ENCODE results near the gene SWSAP1. TPM values are rescaled to one million over a fixed set of nuclear protein-coding genes. Genes with fewer than 3 reads are reported as not detected.
"Not testable (repeated sequence)": the region's sequence is repeated elsewhere in the genome, so short reads cannot be mapped to it uniquely, and the experiment has no call there.

Gene SWSAP1
- total RNA-seq = 1 to 10 TPM; 2.6 to 2.9 TPM
- 3.2 to 4.8 reads per million in 2 donors for total RNA-seq

GRCh38 chr19:11374433-11375142, at the start of gene SWSAP1:
Gene SWSAP1 (plus strand): TSS chr19:11374666. CDS start chr19:11374681, 15 bp downstream.
- H3K4me1 Mint-ChIP-seq = peaks cover 22% of the 10 kb centered on the region
- ATAC-seq = peak; percentile 91
- no peak within 1 kb of the TSS for H3K4me3 Mint-ChIP-seq

GRCh38 chr19:11324748-11325389, 49.6 kb upstream of the SWSAP1 start:
- H3K4me1 Mint-ChIP-seq = peaks cover 10% of the 10 kb centered on the region
- H3K9me3 ChIP-seq (ENCODE audit: control insufficient read depth, low read length, poor library complexity, severe bottlenecking) = no peaks in the 10 kb centered on the region
- H3K36me3 Mint-ChIP-seq (ENCODE audit: low read depth) = no peaks in the 10 kb centered on the region
- H3K27me3 Mint-ChIP-seq = peaks cover 14% of the 10 kb centered on the region
- DNase-seq = no peak
- no peak overlapping the region for H3K4me3 Mint-ChIP-seq
- ATAC-seq = no peak
- peak overlapping the region; percentile 24 for H3K27ac Mint-ChIP-seq

More at GRCh38 chr19:11374433-11375142, at the start of gene SWSAP1:
- H3K9me3 ChIP-seq (ENCODE audit: control insufficient read depth, low read length, poor library complexity, severe bottlenecking) = no peaks in the 10 kb centered on the region
- H3K27ac Mint-ChIP-seq = no peak within 1 kb of the TSS
- no peaks in the 10 kb centered on the region for H3K27me3 Mint-ChIP-seq
- H3K36me3 Mint-ChIP-seq (ENCODE audit: low read depth) = peaks cover 7% of the 10 kb centered on the region
- DNase-seq = peak; percentile 90 to 95 (median 93)

- H3K9me3 ChIP-seq (ENCODE audit: control insufficient read depth, low read length, poor library complexity, severe bottlenecking) = no peaks in the 10 kb centered on the region
- Mint-ChIP-seq H3K36me3 (ENCODE audit: low read depth) (no peaks in the 10 kb centered on the region), H3K4me1 (peaks cover 10% of the 10 kb centered on the region), H3K27me3 (peaks cover 11% of the 10 kb centered on the region), H3K4me3 (no peak overlapping the region), H3K27ac (peak overlapping the region; percentile 8)
- ATAC-seq (no peak), DNase-seq (no peak)
These were observed 48.9 kb upstream of the SWSAP1 start for GRCh38 chr19:11325544-11325943.

- Mint-ChIP-seq H3K4me3 (no peak overlapping the region), H3K27ac (no peak overlapping the region), H3K27me3 (no peaks in the 10 kb centered on the region), H3K36me3 (ENCODE audit: low read depth) (peaks cover 5% of the 10 kb centered on the region), H3K4me1 (peaks cover 2% of the 10 kb centered on the region)
- no peak for DNase-seq
- no peaks in the 10 kb centered on the region for H3K9me3 ChIP-seq (ENCODE audit: control insufficient read depth, low read length, poor library complexity, severe bottlenecking)
- no peak for ATAC-seq
These were observed 44.3 kb upstream of the SWSAP1 start for GRCh38 chr19:11330127-11330526.

GRCh38 chr19:11331502-11331901, 43.0 kb upstream of the SWSAP1 start:
- Mint-ChIP-seq H3K4me3 (peak overlapping the region; percentile 12), H3K27ac (no peak overlapping the region), H3K4me1 (peaks cover 2% of the 10 kb centered on the region), H3K27me3 (no peaks in the 10 kb centered on the region), H3K36me3 (ENCODE audit: low read depth) (peaks cover 5% of the 10 kb centered on the region)
- DNase-seq (no peak), ATAC-seq (no peak)
- no peaks in the 10 kb centered on the region for H3K9me3 ChIP-seq (ENCODE audit: control insufficient read depth, low read length, poor library complexity, severe bottlenecking)

- ATAC-seq = no peak
- Mint-ChIP-seq H3K4me1 (peaks cover 6% of the 10 kb centered on the region), H3K4me3 (no peak overlapping the region), H3K27ac (no peak overlapping the region), H3K27me3 (no peaks in the 10 kb centered on the region), H3K36me3 (ENCODE audit: low read depth) (peaks cover 5% of the 10 kb centered on the region)
- DNase-seq = no peak
- no peaks in the 10 kb centered on the region for H3K9me3 ChIP-seq (ENCODE audit: control insufficient read depth, low read length, poor library complexity, severe bottlenecking)
These were observed 41.6 kb upstream of the SWSAP1 start for GRCh38 chr19:11332822-11333221.

- H3K9me3 ChIP-seq (ENCODE audit: control insufficient read depth, low read length, poor library complexity, severe bottlenecking); H3K27me3 Mint-ChIP-seq; H3K36me3 Mint-ChIP-seq (ENCODE audit: low read depth); ATAC-seq; H3K4me3 Mint-ChIP-seq; DNase-seq: not testable (repeated sequence)
- Mint-ChIP-seq H3K4me1 (peaks cover 13% of the 10 kb centered on the region), H3K27ac (peak overlapping the region; percentile 74)
These were observed 40.6 kb upstream of the SWSAP1 start for GRCh38 chr19:11333838-11334237.

GRCh38 chr19:11335449-11336146, 38.9 kb upstream of the SWSAP1 start:
- no peak overlapping the region for H3K4me3 Mint-ChIP-seq
- H3K4me1 Mint-ChIP-seq = peaks cover 15% of the 10 kb centered on the region
- H3K9me3 ChIP-seq (ENCODE audit: control insufficient read depth, low read length, poor library complexity, severe bottlenecking) = no peaks in the 10 kb centered on the region
- DNase-seq (no peak), ATAC-seq (no peak)
- H3K27ac Mint-ChIP-seq = no peak overlapping the region
- H3K36me3 Mint-ChIP-seq (ENCODE audit: low read depth) = peaks cover 5% of the 10 kb centered on the region
- no peaks in the 10 kb centered on the region for H3K27me3 Mint-ChIP-seq

GRCh38 chr19:11337080-11337479, 37.4 kb upstream of the SWSAP1 start:
- Mint-ChIP-seq H3K4me3 (no peak overlapping the region), H3K27me3 (no peaks in the 10 kb centered on the region), H3K4me1 (peaks cover 13% of the 10 kb centered on the region), H3K36me3 (ENCODE audit: low read depth) (peaks cover 3% of the 10 kb centered on the region), H3K27ac (no peak overlapping the region)
- H3K9me3 ChIP-seq (ENCODE audit: control insufficient read depth, low read length, poor library complexity, severe bottlenecking) = no peaks in the 10 kb centered on the region
- DNase-seq (no peak), ATAC-seq (peak; percentile 29)

GRCh38 chr19:11338121-11338520, 36.3 kb upstream of the SWSAP1 start:
- ATAC-seq = no peak
- Mint-ChIP-seq H3K27me3 (no peaks in the 10 kb centered on the region), H3K4me3 (no peak overlapping the region), H3K4me1 (peaks cover 13% of the 10 kb centered on the region), H3K27ac (no peak overlapping the region), H3K36me3 (ENCODE audit: low read depth) (peaks cover 3% of the 10 kb centered on the region)
- no peaks in the 10 kb centered on the region for H3K9me3 ChIP-seq (ENCODE audit: control insufficient read depth, low read length, poor library complexity, severe bottlenecking)
- DNase-seq = no peak

GRCh38 chr19:11338569-11339253, 35.8 kb upstream of the SWSAP1 start:
- ATAC-seq = no peak
- Mint-ChIP-seq H3K4me1 (peaks cover 13% of the 10 kb centered on the region), H3K36me3 (ENCODE audit: low read depth) (peaks cover 3% of the 10 kb centered on the region), H3K4me3 (peak overlapping the region; percentile 87), H3K27me3 (no peaks in the 10 kb centered on the region), H3K27ac (peak overlapping the region; percentile 29)
- no peaks in the 10 kb centered on the region for H3K9me3 ChIP-seq (ENCODE audit: control insufficient read depth, low read length, poor library complexity, severe bottlenecking)
- no peak for DNase-seq

- Mint-ChIP-seq H3K36me3 (ENCODE audit: low read depth) (peaks cover under 1% of the 10 kb centered on the region), H3K4me1 (peaks cover 15% of the 10 kb centered on the region), H3K27ac (peak within 1 kb of the TSS; percentile 29), H3K27me3 (no peaks in the 10 kb centered on the region), H3K4me3 (peak within 1 kb of the TSS; percentile 87)
- ATAC-seq (peak; percentile 89), DNase-seq (peak; percentile 30 to 67 (median 64))
- no peaks in the 10 kb centered on the region for H3K9me3 ChIP-seq (ENCODE audit: control insufficient read depth, low read length, poor library complexity, severe bottlenecking)
These were observed 35.0 kb upstream of the SWSAP1 start, which contains the start of gene RAB3D for GRCh38 chr19:11339254-11340098. Gene RAB3D (minus strand): TSS chr19:11339657. CDS start chr19:11337399, 2,258 bp downstream.
